Bladder microvascular endothelial cell (primary cell): Measurements from ENCODE around the gene UNC119. TPM values are rescaled to one million over a fixed set of nuclear protein-coding genes. Genes with fewer than 3 reads are reported as not detected.

ENCODE experiments used
- total RNA-seq: library from RNA; depleted of rRNA; stranded (reverse); fragments of >200 nt; gene quantifications from 2 replicates; pipeline ENCODE4 v1.2.3, GENCODE V29; 2014

The UNC119 gene
- 14.4 and 28.1 TPM in 2 replicates for total RNA-seq

DNA sequence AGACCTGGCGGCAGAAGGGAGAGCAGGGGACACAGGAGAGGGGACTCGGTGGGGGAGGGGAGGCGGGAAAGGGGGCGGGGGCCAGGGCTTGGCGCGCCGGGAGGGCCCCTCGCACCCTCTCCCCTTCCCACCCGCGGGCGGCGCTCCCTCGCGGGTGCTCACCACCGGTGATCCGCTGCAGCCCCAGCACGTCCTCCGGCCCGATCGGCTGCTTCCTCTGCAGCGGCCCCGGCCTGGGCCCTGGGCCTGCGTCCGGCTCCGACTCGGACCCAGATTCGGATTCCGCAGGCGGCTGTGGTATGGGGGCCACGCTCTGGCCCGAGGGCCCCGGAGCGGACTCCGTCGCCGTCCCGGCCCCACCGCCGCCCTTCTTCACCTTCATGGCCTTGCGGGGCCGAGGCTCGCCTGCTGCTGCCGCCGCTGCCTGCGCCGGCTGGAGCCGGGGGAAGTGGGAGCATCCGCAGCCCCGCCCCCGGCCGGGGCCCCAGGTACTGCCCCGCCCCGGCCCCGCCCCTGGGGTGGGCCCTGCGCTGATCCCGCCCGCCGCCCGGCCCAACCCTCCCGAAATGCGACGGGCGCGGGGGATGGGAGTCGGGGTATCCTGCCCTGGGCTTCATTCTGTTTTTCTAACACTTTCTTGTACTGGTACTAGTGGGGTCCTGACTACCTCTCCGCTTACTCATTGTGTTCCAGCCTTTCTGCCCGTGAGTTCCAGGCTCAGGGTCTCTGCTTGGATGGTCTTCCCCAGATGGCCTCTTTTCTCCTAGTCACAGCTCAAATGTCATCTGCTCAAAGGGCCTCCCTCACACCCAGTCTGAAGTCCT, at the start of gene UNC119:
Gene UNC119 (minus strand): TSS at position 449 of the 824 bp plus-strand sequence. CDS start 67 bp downstream, at position 382.

DNA sequence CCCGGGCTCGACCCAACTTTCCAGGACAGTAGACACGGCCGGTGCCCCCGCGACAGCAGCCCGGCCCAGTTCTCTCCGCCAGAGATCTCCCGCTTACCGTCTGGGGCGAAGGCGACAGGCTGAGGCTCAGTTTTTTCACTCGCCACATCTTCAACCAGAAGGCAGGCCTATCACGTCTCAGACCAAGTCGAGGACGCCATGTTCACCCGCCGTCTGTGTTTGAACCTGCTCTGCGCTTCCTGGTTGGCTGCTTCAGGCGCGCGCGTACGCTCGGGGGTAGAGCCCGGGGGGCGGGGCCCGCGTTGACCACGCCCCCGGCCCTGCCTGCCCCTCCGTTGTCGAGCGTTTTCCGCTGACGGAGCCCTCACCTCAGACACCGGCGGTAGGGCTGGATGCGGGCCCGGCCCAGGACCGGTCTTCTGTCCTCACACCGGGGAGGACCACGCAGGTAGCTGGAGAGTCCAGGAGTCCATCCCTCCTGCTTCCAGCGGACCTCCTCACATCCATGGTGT, 46.4 kb upstream of the UNC119 start, which contains the start of gene SPAG5:
Gene SPAG5 (minus strand): TSS at position 227 of the 512 bp plus-strand sequence. CDS start 79 bp downstream, at position 148.

DNA sequence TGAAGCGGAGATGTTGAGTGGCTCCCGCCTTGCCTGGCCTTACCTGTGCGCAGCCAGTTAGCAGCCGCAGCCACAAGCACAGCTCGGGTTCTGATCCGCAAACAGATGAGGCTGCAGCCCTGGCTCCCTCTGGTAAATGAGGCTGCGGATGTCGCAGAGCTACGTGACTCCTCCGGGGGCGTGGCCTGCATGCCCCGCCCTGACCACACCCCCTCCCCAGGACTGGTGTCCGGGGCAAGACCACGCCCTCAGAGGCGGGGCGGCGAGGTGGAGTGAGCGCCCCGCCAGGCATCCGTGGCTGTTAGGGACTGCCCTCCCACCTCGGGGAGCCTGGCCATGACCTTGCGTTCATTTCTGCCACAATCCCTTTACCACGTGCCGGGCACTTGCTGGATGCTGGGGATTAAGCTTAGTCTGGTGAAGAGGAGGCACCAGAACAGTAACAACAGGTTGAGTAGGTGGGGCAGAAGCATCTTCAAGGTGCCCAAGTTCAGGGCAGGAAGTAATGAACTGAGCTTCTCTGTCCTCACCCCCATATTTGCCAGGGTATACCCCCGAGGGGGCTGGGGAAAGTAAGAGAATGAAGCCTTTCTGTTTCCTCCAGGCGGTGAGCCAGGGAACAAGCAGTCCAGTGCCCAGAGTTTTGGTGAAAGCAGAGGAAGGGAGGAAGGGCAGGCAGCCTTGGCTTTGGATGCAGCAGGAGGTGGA, 24.5 kb upstream of the UNC119 start, which contains the start of gene ALDOC:
Gene ALDOC (minus strand): TSS at position 138 of the 708 bp plus-strand sequence. CDS start 1,363 bp downstream, outside the sequence.

DNA sequence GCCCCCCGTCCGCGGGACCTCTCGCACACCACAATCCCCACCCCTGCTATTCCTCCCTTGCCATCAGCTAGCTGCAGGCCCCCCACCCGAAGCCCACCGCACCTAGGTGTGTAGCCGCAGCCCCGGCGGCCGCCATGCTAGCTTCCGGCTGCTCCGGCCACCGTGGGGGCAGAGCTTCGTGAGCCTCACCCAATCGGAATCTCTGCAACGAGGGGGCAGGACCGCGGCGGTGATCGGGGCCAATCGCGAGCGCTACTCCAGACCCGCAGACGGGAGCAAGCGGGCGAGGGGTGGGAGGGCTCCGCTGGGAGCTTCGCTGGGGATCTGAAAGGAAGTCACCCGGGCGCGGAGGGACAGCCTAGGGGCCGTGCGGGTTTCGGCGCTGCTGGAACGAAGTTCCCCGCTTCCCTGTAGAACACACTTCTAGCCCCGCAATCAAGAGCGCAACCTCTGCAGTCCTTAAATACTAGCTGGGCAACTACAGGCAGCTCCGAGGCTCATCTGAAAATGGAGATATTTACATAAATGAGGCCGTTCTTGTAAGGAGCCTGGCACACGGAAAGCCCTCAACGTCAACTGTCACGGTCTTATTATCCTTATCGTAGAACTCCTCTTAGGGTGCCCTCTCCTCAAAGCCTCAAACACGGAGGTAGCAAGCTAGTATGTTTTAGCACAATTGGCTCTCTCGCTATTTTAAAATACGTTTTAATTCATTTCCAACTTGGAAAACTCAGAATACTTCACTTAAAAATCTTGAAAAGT, 19.1 kb upstream of the UNC119 start, which contains the start of gene PIGS:
Gene PIGS (minus strand): TSS at position 164 of the 762 bp plus-strand sequence. CDS start 28 bp downstream, at position 136.

DNA sequence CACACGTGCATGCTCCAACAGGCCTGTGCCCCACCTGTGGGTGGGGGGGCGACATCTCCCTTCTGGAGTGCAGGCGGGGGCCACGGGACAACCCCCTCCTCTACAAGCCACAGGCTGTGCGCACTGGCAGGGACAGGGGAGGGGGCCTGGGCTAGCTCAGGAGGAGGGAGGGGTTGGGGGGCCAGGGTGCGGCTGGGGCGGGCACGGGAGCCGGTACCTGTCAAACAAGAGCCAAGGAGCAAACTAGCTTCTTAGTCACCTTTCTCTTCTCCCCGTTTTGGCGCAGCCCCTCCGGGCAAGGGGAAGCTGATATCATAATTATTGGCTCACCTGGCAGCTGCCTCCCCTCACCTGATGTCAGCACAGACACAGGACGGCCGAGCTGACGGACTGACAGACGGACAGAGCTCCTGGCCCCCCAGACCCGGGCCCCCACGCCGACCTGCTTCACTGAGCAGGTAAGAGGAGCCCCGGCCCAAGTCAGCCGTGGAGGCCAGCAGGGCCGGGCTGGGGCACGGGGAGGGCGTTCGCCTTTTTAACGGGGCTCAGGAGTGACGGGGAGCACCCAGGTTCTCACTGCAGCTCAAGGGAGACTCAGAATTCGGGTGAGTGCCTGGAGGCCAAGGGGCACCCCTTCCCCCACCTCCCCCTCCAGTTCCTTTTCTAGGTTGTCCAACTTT, 46.3 kb downstream of the UNC119 start, which contains the start of gene FOXN1:
Gene FOXN1 (plus strand): TSS at position 363 of the 680 bp plus-strand sequence. CDS start 17,622 bp downstream, outside the sequence.

Other genes starting within 250 kb of the UNC119 start
- gene TMEM97, start 233.4 kb downstream of the UNC119 start, total RNA-seq: 9.1 and 22.5 TPM in 2 replicates
- gene IFT20, start 217.2 kb downstream of the UNC119 start, total RNA-seq: 32.5 and 37.6 TPM in 2 replicates
- gene TNFAIP1, start 216.9 kb downstream of the UNC119 start, total RNA-seq: 59.6 and 113 TPM in 2 replicates
- 56.6 and 57.5 TPM in 2 replicates for gene POLDIP2, start 195.1 kb downstream of the UNC119 start, total RNA-seq
- gene SEBOX, start 187.4 kb downstream of the UNC119 start, total RNA-seq: not detected in 2 replicates
- gene VTN, start 182.3 kb downstream of the UNC119 start, total RNA-seq: under 0.01 and 0.06 TPM in 2 replicates
- 1.1 and 10.5 TPM in 2 replicates for gene SARM1, start 180.9 kb downstream of the UNC119 start, total RNA-seq
- gene SLC46A1, start 146.4 kb downstream of the UNC119 start, total RNA-seq: 3.2 and 3.6 TPM in 2 replicates
- gene SLC13A2, start 79.0 kb downstream of the UNC119 start, total RNA-seq: not detected in 2 replicates
- not detected in 2 replicates for gene FOXN1, start 46.3 kb downstream of the UNC119 start, total RNA-seq
- gene PIGS, start 18.9 kb upstream of the UNC119 start, total RNA-seq: 31.7 and 72.4 TPM in 2 replicates
- gene ALDOC, start 24.3 kb upstream of the UNC119 start, total RNA-seq: 19.6 and 25.0 TPM in 2 replicates
- gene SPAG5, start 46.4 kb upstream of the UNC119 start, total RNA-seq: 24.1 and 30.4 TPM in 2 replicates
- 3.7 and 9.4 TPM in 2 replicates for gene RSKR, start 61.6 kb upstream of the UNC119 start, total RNA-seq
- gene BLTP2, start 92.5 kb upstream of the UNC119 start, total RNA-seq: 145 and 212 TPM in 2 replicates
- gene SDF2, start 109.3 kb upstream of the UNC119 start, total RNA-seq: 62.8 and 78.0 TPM in 2 replicates
- gene SUPT6H, start 109.6 kb upstream of the UNC119 start, total RNA-seq: 29.0 and 82.1 TPM in 2 replicates
- 0.57 and 1.1 TPM in 2 replicates for gene PROCA1, start 159.3 kb upstream of the UNC119 start, total RNA-seq
- gene RAB34, start 165.2 kb upstream of the UNC119 start, total RNA-seq: 8.9 and 18.1 TPM in 2 replicates
- gene RPL23A, start 167.4 kb upstream of the UNC119 start, total RNA-seq: 621 and 681 TPM in 2 replicates
- 0.63 and 1.3 TPM in 2 replicates for gene TLCD1, start 173.6 kb upstream of the UNC119 start, total RNA-seq
- 0.81 and 2.3 TPM in 2 replicates for gene NEK8, start 176.2 kb upstream of the UNC119 start, total RNA-seq
- gene TRAF4, start 191.4 kb upstream of the UNC119 start, total RNA-seq: 28.8 and 31.6 TPM in 2 replicates